ENCODE results near the gene NFKBIB.

- TF ChIP-seq CTCF (IDR thresholded peaks at IDR 0.05; ENCODE audit: low read depth, low read length) (peak; percentile 9; the same call in 1 of the 2 replicates), EZH2phosphoT487 (IDR thresholded peaks at IDR 0.05; ENCODE audit: low read depth) (no peak)
These were observed 18.2 kb downstream of the NFKBIB start for GRCh38 chr19:38917921-38918491.
